ENCODE data around the gene HMGB2.

The HMGB2 gene

GRCh38 chr4:173367285-173367684 lies 33.1 kb upstream of the HMGB2 start:
- H3K27ac ChIP-seq (ENCODE audit: low read length): no peak overlapping the region
- H3K27me3 ChIP-seq (ENCODE audit: control insufficient read depth in 1 of 2, insufficient read depth in 2 of 2, low read length in 2 of 2): no peaks in the 10 kb centered on the region
- H3K4me3 ChIP-seq (ENCODE audit: low read length in 2 of 2): peak overlapping the region in 1 of 2 donors; percentile 51
- H3K9ac ChIP-seq (ENCODE audit: low read length in 2 of 2): peak overlapping the region in 1 of 2 donors; percentile 5
- H3K4me1 ChIP-seq (ENCODE audit: control insufficient read depth, insufficient read depth, low read length): peaks cover 2% of the 10 kb centered on the region
- no peaks in the 10 kb centered on the region for H3K36me3 ChIP-seq (ENCODE audit: control insufficient read depth in 2 of 2, insufficient read depth in 2 of 2, low read length in 2 of 2)
- no peaks in the 10 kb centered on the region for H3K9me3 ChIP-seq (ENCODE audit: control insufficient read depth in 2 of 2, low read length in 2 of 2)

- Histone ChIP-seq H3K4me3 (ENCODE audit: low read length in 2 of 2) (no peak overlapping the region), H3K4me1 (ENCODE audit: control insufficient read depth, insufficient read depth, low read length) (peaks cover 2% of the 10 kb centered on the region), H3K9me3 (ENCODE audit: control insufficient read depth in 2 of 2, low read length in 2 of 2) (no peaks in the 10 kb centered on the region), H3K27me3 (ENCODE audit: control insufficient read depth in 1 of 2, insufficient read depth in 2 of 2, low read length in 2 of 2) (no peaks in the 10 kb centered on the region), H3K27ac (ENCODE audit: low read length) (no peak overlapping the region), H3K36me3 (ENCODE audit: control insufficient read depth in 2 of 2, insufficient read depth in 2 of 2, low read length in 2 of 2) (no peaks in the 10 kb centered on the region), H3K9ac (ENCODE audit: low read length in 2 of 2) (no peak overlapping the region)
These were observed 31.3 kb upstream of the HMGB2 start for GRCh38 chr4:173365359-173365996.

GRCh38 chr4:173362666-173363065 lies 28.5 kb upstream of the HMGB2 start:
- H3K4me3 ChIP-seq (ENCODE audit: low read length in 2 of 2): no peak overlapping the region
- H3K36me3 ChIP-seq (ENCODE audit: control insufficient read depth in 2 of 2, insufficient read depth in 2 of 2, low read length in 2 of 2): peaks cover 0 to 2% of the 10 kb centered on the region in 2 donors
- H3K4me1 ChIP-seq (ENCODE audit: control insufficient read depth, insufficient read depth, low read length): no peaks in the 10 kb centered on the region
- H3K9ac ChIP-seq (ENCODE audit: low read length in 2 of 2): no peak overlapping the region
- H3K27me3 ChIP-seq (ENCODE audit: control insufficient read depth in 1 of 2, insufficient read depth in 2 of 2, low read length in 2 of 2): no peaks in the 10 kb centered on the region
- no peaks in the 10 kb centered on the region for H3K9me3 ChIP-seq (ENCODE audit: control insufficient read depth in 2 of 2, low read length in 2 of 2)
- H3K27ac ChIP-seq (ENCODE audit: low read length): no peak overlapping the region

- Histone ChIP-seq H3K27ac (ENCODE audit: low read length) (no peak overlapping the region), H3K27me3 (ENCODE audit: control insufficient read depth in 1 of 2, insufficient read depth in 2 of 2, low read length in 2 of 2) (no peaks in the 10 kb centered on the region), H3K36me3 (ENCODE audit: control insufficient read depth in 2 of 2, insufficient read depth in 2 of 2, low read length in 2 of 2) (peaks cover 0 to 2% of the 10 kb centered on the region in 2 donors), H3K4me3 (ENCODE audit: low read length in 2 of 2) (no peak overlapping the region), H3K9me3 (ENCODE audit: control insufficient read depth in 2 of 2, low read length in 2 of 2) (no peaks in the 10 kb centered on the region), H3K9ac (ENCODE audit: low read length in 2 of 2) (no peak overlapping the region), H3K4me1 (ENCODE audit: control insufficient read depth, insufficient read depth, low read length) (no peaks in the 10 kb centered on the region)
These were observed 26.5 kb upstream of the HMGB2 start for GRCh38 chr4:173360587-173361221.

DNA sequence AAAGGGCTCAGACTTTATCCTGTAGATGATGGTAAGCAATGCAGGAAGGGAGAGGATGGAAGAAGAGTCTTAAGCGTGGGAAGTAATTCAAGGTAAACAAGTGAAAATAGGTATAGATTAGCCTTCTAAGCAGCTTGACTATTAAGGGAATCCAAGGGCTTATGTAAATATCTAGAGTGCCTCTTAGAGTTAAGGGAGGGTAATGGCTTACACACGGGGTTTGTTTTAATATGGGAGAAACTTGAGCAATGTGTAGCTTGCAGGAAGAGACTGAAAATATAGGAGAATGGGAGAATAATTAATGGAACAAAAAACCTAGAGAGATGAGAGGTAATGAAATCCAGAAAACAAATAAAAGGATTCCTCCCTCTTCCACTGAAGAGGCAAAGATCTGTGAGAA lies 23.8 kb upstream of the HMGB2 start:
- no peak overlapping the region for H3K9ac ChIP-seq (ENCODE audit: low read length in 2 of 2)
- no peaks in the 10 kb centered on the region for H3K4me1 ChIP-seq (ENCODE audit: control insufficient read depth, insufficient read depth, low read length)
- H3K4me3 ChIP-seq (ENCODE audit: low read length in 2 of 2): no peak overlapping the region
- H3K36me3 ChIP-seq (ENCODE audit: control insufficient read depth in 2 of 2, insufficient read depth in 2 of 2, low read length in 2 of 2): peaks cover 0 to 2% of the 10 kb centered on the region in 2 donors
- H3K27me3 ChIP-seq (ENCODE audit: control insufficient read depth in 1 of 2, insufficient read depth in 2 of 2, low read length in 2 of 2): no peaks in the 10 kb centered on the region
- H3K9me3 ChIP-seq (ENCODE audit: control insufficient read depth in 2 of 2, low read length in 2 of 2): no peaks in the 10 kb centered on the region
- no peak overlapping the region for H3K27ac ChIP-seq (ENCODE audit: low read length)

DNA sequence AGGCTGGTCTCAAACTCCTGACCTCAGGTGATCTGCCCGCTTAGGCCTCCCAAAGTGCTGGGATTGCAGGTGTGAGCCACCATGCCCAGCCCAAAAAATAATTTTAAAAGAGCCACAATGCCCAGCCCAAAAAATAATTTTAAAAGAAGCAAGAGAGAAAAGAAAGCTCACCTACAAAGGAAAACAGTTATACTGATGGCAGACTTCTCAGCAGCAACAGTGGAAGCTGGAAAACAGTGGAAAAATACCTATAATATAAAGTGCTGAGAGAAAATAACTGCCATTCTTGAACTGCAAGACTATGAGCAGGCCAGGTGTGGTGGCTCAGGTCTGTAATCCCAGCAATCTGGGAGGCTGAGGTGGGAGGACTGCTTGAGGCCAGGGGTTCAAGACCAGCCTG lies 13.3 kb upstream of the HMGB2 start:
- no peaks in the 10 kb centered on the region for H3K9me3 ChIP-seq (ENCODE audit: control insufficient read depth in 2 of 2, low read length in 2 of 2)
- no peak overlapping the region for H3K9ac ChIP-seq (ENCODE audit: low read length in 2 of 2)
- no peaks in the 10 kb centered on the region for H3K36me3 ChIP-seq (ENCODE audit: control insufficient read depth in 2 of 2, insufficient read depth in 2 of 2, low read length in 2 of 2)
- H3K4me1 ChIP-seq (ENCODE audit: control insufficient read depth, insufficient read depth, low read length): no peaks in the 10 kb centered on the region
- H3K27me3 ChIP-seq (ENCODE audit: control insufficient read depth in 1 of 2, insufficient read depth in 2 of 2, low read length in 2 of 2): no peaks in the 10 kb centered on the region
- no peak overlapping the region for H3K4me3 ChIP-seq (ENCODE audit: low read length in 2 of 2)
- no peak overlapping the region for H3K27ac ChIP-seq (ENCODE audit: low read length)

GRCh38 chr4:173346074-173346473 lies 11.9 kb upstream of the HMGB2 start:
- no peak overlapping the region for H3K9ac ChIP-seq (ENCODE audit: low read length in 2 of 2)
- H3K36me3 ChIP-seq (ENCODE audit: control insufficient read depth in 2 of 2, insufficient read depth in 2 of 2, low read length in 2 of 2): no peaks in the 10 kb centered on the region
- H3K4me1 ChIP-seq (ENCODE audit: control insufficient read depth, insufficient read depth, low read length): no peaks in the 10 kb centered on the region
- no peaks in the 10 kb centered on the region for H3K27me3 ChIP-seq (ENCODE audit: control insufficient read depth in 1 of 2, insufficient read depth in 2 of 2, low read length in 2 of 2)
- H3K9me3 ChIP-seq (ENCODE audit: control insufficient read depth in 2 of 2, low read length in 2 of 2): no peaks in the 10 kb centered on the region
- no peak overlapping the region for H3K4me3 ChIP-seq (ENCODE audit: low read length in 2 of 2)
- H3K27ac ChIP-seq (ENCODE audit: low read length): no peak overlapping the region

- no peaks in the 10 kb centered on the region for H3K27me3 ChIP-seq (ENCODE audit: control insufficient read depth in 1 of 2, insufficient read depth in 2 of 2, low read length in 2 of 2)
- H3K36me3 ChIP-seq (ENCODE audit: control insufficient read depth in 2 of 2, insufficient read depth in 2 of 2, low read length in 2 of 2): no peaks in the 10 kb centered on the region
- H3K9ac ChIP-seq (ENCODE audit: low read length in 2 of 2): no peak overlapping the region
- no peaks in the 10 kb centered on the region for H3K4me1 ChIP-seq (ENCODE audit: control insufficient read depth, insufficient read depth, low read length)
- no peak overlapping the region for H3K27ac ChIP-seq (ENCODE audit: low read length)
- H3K4me3 ChIP-seq (ENCODE audit: low read length in 2 of 2): no peak overlapping the region
- H3K9me3 ChIP-seq (ENCODE audit: control insufficient read depth in 2 of 2, low read length in 2 of 2): no peaks in the 10 kb centered on the region
These were observed 11.5 kb upstream of the HMGB2 start for GRCh38 chr4:173345648-173346047.

GRCh38 chr4:173343832-173344397 lies 9.8 kb upstream of the HMGB2 start:
- no peaks in the 10 kb centered on the region for H3K9me3 ChIP-seq (ENCODE audit: control insufficient read depth in 2 of 2, low read length in 2 of 2)
- no peaks in the 10 kb centered on the region for H3K27me3 ChIP-seq (ENCODE audit: control insufficient read depth in 1 of 2, insufficient read depth in 2 of 2, low read length in 2 of 2)
- no peak overlapping the region for H3K4me3 ChIP-seq (ENCODE audit: low read length in 2 of 2)
- no peak overlapping the region for H3K27ac ChIP-seq (ENCODE audit: low read length)
- H3K9ac ChIP-seq (ENCODE audit: low read length in 2 of 2): no peak overlapping the region
- no peaks in the 10 kb centered on the region for H3K4me1 ChIP-seq (ENCODE audit: control insufficient read depth, insufficient read depth, low read length)
- no peaks in the 10 kb centered on the region for H3K36me3 ChIP-seq (ENCODE audit: control insufficient read depth in 2 of 2, insufficient read depth in 2 of 2, low read length in 2 of 2)

GRCh38 chr4:173337463-173337862 lies 3.3 kb upstream of the HMGB2 start:
- Histone ChIP-seq H3K9me3 (ENCODE audit: control insufficient read depth in 2 of 2, low read length in 2 of 2) (no peaks in the 10 kb centered on the region), H3K27me3 (ENCODE audit: control insufficient read depth in 1 of 2, insufficient read depth in 2 of 2, low read length in 2 of 2) (no peaks in the 10 kb centered on the region), H3K4me1 (ENCODE audit: control insufficient read depth, insufficient read depth, low read length) (no peaks in the 10 kb centered on the region), H3K9ac (ENCODE audit: low read length in 2 of 2) (no peak overlapping the region), H3K27ac (ENCODE audit: low read length) (no peak overlapping the region), H3K36me3 (ENCODE audit: control insufficient read depth in 2 of 2, insufficient read depth in 2 of 2, low read length in 2 of 2) (peaks cover 0 to 3% of the 10 kb centered on the region in 2 donors), H3K4me3 (ENCODE audit: low read length in 2 of 2) (no peak overlapping the region)

Measured in stomach smooth muscle (tissue), 2 donors.